GM19193 (cell line): ENCODE results near the gene CREB5.

Experiments used
- POLR2A ChIP-seq: IDR thresholded peaks from 4 replicates; pipeline ENCODE4 v1.6.1; 2011; ENCODE audit not compliant: insufficient read depth, insufficient read length; ENCODE audit errors: extremely low read depth

The CREB5 gene

GRCh38 chr7:28871077-28871476 lies 458.8 kb downstream of the CREB5 start:
- TF ChIP-seq POLR2A: no peak

- TF ChIP-seq POLR2A: no peak
Measured at GRCh38 chr7:28871631-28872030, 459.3 kb downstream of the CREB5 start.

- no peak for TF ChIP-seq POLR2A
Measured at GRCh38 chr7:28872226-28872625, 459.9 kb downstream of the CREB5 start.

- TF ChIP-seq POLR2A: no peak
Measured at GRCh38 chr7:28873365-28873764, 461.0 kb downstream of the CREB5 start.

- no peak for TF ChIP-seq POLR2A
Measured at GRCh38 chr7:28874001-28874400, 461.7 kb downstream of the CREB5 start.
